HepG2 (cell line): ENCODE data around the gene UCKL1. TPM values are rescaled to one million over a fixed set of nuclear protein-coding genes. Genes with fewer than 3 reads are reported as not detected.

Experiments
- DPF2 ChIP-seq: sonication (generic); formaldehyde crosslinking; IDR thresholded peaks from 2 replicates; pipeline ENCODE4 v1.4.0; 2020; ENCODE audit warnings: mild to moderate bottlenecking, low read depth, missing genetic modification reagents, borderline replicate concordance
- EZH2 ChIP-seq: conservative IDR thresholded peaks from 2 replicates; pipeline ENCODE4 v1.6.1; 2012; ENCODE audit warnings: mild to moderate bottlenecking, low read depth, low read length, moderate library complexity
- SIN3A ChIP-seq: IDR thresholded peaks from 2 replicates; pipeline ENCODE4 v1.6.1; 2011; ENCODE audit warnings: low read depth, mild to moderate bottlenecking, control low read depth, low read length, borderline replicate concordance
- ZFP91 ChIP-seq: sonication (generic); formaldehyde crosslinking; IDR thresholded peaks from 2 replicates; pipeline ENCODE4 v1.9.0; 2022; ENCODE audit warnings: missing genetic modification reagents, mild to moderate bottlenecking, borderline replicate concordance
- ZNF451 ChIP-seq: sonication (generic); formaldehyde crosslinking; IDR thresholded peaks from 2 replicates; pipeline ENCODE4 v1.5.0; 2020; ENCODE audit warnings: mild to moderate bottlenecking, missing genetic modification reagents
- ZNF496 ChIP-seq: sonication (generic); formaldehyde crosslinking; IDR thresholded peaks from 2 replicates; pipeline ENCODE4 v1.8.1; 2023; ENCODE audit warnings: mild to moderate bottlenecking, moderate library complexity, missing genetic modification reagents; ENCODE audit not compliant: insufficient replicate concordance
- ZNF749 ChIP-seq: sonication (generic); formaldehyde crosslinking; IDR thresholded peaks from 2 replicates; pipeline ENCODE4 v1.8.0; 2022; ENCODE audit warnings: mild to moderate bottlenecking, missing genetic modification reagents, moderate library complexity, borderline replicate concordance
- ZNF781 ChIP-seq: sonication (generic); formaldehyde crosslinking; IDR thresholded peaks from 2 replicates; pipeline ENCODE4 v1.5.1; 2020; ENCODE audit warnings: borderline replicate concordance, mild to moderate bottlenecking, missing genetic modification reagents; ENCODE audit errors: not compliant biosample characterization
- ZZZ3 ChIP-seq: sonication (generic); formaldehyde crosslinking; IDR thresholded peaks from 2 replicates; pipeline ENCODE4 v1.4.0; 2020; ENCODE audit warnings: missing genetic modification reagents, mild to moderate bottlenecking, borderline replicate concordance
- polyA plus RNA-seq, 8 experiments: library from polyadenylated mRNA; depleted of rRNA in 3 of 8; stranded (reverse) in 7 of 8; unstranded in 1 of 8; fragments of >200 nt; fragmentation: Illumina TruSeq in 4 of 8; extraction: Trizol in 4 of 8; gene quantifications; 2 replicates each; pipeline versions ENCODE4 v1.2.1 to v1.2.3, GENCODE V29; 2011 to 2016; ENCODE audit warnings: low read depth in 4 of 8, missing spikeins in 1 of 8, mixed read lengths in 1 of 8; ENCODE audit not compliant: insufficient read depth in 1 of 8
- total RNA-seq, 5 experiments: library from RNA; depleted of rRNA; stranded (reverse); fragments of >200 nt; fragmentation: Illumina TruSeq; extraction: Trizol; gene quantifications; 2 replicates each; pipeline ENCODE4 v1.2.3, GENCODE V29; 2016; ENCODE audit warnings: low read depth in 1 of 5
- TF ChIP-seq, protein P1 (sequence below): sonication (generic); formaldehyde crosslinking; IDR thresholded peaks from 2 replicates; pipeline ENCODE4 v1.5.0; 2020; ENCODE audit warnings: missing genetic modification reagents, mild to moderate bottlenecking, borderline replicate concordance
- TF ChIP-seq, protein P2 (sequence below): sonication (generic); formaldehyde crosslinking; IDR thresholded peaks from 2 replicates; pipeline ENCODE4 v1.5.1; 2020; ENCODE audit warnings: missing genetic modification reagents, mild to moderate bottlenecking, borderline replicate concordance
- TF ChIP-seq, protein P3 (sequence below): IDR thresholded peaks from 2 replicates; pipeline ENCODE4 v1.6.1; 2018; ENCODE audit warnings: missing genetic modification reagents, mild to moderate bottlenecking, missing compliant biosample characterization
- TF ChIP-seq, protein P4 (sequence below): sonication (generic); formaldehyde crosslinking; IDR thresholded peaks from one replicate; pipeline ENCODE4 v1.5.1; 2020; ENCODE audit warnings: mild to moderate bottlenecking, missing genetic modification reagents; ENCODE audit errors: not compliant biosample characterization

Gene UCKL1
- total and polyA plus RNA-seq, 2 of the 13 experiments (the other 11 are each of a cell fraction or from before 2014, with no cell fraction given), result 50.2 to 126 TPM

DNA sequence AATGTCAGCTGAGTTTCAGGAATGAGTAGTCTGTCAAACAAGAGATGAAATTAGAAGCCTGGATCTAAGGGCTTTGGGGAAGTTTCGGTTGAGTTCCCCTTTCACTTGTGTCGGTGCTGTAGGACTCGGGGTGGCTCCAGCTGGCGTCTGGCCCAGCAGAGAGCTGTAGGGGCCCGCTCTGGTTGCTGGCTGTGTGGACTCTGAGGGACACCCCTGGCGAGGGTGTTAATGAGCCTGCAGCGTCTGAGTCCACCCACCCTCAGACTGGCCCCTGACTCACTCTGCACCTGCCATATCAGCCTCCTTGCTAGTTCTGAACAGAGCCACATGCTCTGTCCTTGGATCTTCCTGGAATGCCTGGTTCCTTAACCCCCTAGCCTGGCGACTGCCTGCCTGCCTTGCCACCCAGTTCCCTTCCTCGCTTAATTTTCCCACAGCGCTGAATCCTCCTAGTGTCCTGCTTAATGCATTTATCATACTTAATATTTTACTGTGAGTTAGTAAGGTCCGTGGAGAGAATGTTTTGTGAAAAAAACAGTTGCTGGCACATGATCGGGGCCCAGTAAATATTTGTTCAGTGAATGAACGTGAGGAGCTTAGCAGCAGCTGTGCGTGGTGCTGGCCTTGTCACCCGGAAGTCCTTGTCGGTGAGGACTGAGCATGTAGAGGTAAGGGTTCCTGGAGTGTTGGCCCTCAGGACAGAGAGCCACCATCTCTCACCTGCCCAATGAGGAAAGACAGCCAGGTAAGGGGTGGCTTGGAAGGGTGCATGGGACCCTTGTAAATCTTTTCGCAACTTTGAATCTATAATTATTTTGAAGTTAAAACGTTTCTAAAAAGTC lies 59.7 kb downstream of the UCKL1 start (continued):
- TF ChIP-seq, protein P1, sequence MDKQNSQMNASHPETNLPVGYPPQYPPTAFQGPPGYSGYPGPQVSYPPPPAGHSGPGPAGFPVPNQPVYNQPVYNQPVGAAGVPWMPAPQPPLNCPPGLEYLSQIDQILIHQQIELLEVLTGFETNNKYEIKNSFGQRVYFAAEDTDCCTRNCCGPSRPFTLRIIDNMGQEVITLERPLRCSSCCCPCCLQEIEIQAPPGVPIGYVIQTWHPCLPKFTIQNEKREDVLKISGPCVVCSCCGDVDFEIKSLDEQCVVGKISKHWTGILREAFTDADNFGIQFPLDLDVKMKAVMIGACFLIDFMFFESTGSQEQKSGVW (CRISPR knock-in tag), result no peak; the same call in 1 of the 2 replicates
- 0 out of 2 replicates have a peak, but pooled peaks have one; percentile 14 for TF ChIP-seq DPF2 (CRISPR knock-in tag)
- TF ChIP-seq, protein P2, sequence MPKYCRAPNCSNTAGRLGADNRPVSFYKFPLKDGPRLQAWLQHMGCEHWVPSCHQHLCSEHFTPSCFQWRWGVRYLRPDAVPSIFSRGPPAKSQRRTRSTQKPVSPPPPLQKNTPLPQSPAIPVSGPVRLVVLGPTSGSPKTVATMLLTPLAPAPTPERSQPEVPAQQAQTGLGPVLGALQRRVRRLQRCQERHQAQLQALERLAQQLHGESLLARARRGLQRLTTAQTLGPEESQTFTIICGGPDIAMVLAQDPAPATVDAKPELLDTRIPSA (CRISPR knock-in tag), result no peak
- TF ChIP-seq, protein P3, sequence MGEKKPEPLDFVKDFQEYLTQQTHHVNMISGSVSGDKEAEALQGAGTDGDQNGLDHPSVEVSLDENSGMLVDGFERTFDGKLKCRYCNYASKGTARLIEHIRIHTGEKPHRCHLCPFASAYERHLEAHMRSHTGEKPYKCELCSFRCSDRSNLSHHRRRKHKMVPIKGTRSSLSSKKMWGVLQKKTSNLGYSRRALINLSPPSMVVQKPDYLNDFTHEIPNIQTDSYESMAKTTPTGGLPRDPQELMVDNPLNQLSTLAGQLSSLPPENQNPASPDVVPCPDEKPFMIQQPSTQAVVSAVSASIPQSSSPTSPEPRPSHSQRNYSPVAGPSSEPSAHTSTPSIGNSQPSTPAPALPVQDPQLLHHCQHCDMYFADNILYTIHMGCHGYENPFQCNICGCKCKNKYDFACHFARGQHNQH (CRISPR knock-in tag), result peak; percentile 72; the same call in 1 of the 2 replicates
- peak; percentile 96 for TF ChIP-seq SIN3A
- 0 out of 2 replicates have a peak, but pooled peaks have one; percentile 40 for TF ChIP-seq ZZZ3 (CRISPR knock-in tag)
- TF ChIP-seq, protein P4, sequence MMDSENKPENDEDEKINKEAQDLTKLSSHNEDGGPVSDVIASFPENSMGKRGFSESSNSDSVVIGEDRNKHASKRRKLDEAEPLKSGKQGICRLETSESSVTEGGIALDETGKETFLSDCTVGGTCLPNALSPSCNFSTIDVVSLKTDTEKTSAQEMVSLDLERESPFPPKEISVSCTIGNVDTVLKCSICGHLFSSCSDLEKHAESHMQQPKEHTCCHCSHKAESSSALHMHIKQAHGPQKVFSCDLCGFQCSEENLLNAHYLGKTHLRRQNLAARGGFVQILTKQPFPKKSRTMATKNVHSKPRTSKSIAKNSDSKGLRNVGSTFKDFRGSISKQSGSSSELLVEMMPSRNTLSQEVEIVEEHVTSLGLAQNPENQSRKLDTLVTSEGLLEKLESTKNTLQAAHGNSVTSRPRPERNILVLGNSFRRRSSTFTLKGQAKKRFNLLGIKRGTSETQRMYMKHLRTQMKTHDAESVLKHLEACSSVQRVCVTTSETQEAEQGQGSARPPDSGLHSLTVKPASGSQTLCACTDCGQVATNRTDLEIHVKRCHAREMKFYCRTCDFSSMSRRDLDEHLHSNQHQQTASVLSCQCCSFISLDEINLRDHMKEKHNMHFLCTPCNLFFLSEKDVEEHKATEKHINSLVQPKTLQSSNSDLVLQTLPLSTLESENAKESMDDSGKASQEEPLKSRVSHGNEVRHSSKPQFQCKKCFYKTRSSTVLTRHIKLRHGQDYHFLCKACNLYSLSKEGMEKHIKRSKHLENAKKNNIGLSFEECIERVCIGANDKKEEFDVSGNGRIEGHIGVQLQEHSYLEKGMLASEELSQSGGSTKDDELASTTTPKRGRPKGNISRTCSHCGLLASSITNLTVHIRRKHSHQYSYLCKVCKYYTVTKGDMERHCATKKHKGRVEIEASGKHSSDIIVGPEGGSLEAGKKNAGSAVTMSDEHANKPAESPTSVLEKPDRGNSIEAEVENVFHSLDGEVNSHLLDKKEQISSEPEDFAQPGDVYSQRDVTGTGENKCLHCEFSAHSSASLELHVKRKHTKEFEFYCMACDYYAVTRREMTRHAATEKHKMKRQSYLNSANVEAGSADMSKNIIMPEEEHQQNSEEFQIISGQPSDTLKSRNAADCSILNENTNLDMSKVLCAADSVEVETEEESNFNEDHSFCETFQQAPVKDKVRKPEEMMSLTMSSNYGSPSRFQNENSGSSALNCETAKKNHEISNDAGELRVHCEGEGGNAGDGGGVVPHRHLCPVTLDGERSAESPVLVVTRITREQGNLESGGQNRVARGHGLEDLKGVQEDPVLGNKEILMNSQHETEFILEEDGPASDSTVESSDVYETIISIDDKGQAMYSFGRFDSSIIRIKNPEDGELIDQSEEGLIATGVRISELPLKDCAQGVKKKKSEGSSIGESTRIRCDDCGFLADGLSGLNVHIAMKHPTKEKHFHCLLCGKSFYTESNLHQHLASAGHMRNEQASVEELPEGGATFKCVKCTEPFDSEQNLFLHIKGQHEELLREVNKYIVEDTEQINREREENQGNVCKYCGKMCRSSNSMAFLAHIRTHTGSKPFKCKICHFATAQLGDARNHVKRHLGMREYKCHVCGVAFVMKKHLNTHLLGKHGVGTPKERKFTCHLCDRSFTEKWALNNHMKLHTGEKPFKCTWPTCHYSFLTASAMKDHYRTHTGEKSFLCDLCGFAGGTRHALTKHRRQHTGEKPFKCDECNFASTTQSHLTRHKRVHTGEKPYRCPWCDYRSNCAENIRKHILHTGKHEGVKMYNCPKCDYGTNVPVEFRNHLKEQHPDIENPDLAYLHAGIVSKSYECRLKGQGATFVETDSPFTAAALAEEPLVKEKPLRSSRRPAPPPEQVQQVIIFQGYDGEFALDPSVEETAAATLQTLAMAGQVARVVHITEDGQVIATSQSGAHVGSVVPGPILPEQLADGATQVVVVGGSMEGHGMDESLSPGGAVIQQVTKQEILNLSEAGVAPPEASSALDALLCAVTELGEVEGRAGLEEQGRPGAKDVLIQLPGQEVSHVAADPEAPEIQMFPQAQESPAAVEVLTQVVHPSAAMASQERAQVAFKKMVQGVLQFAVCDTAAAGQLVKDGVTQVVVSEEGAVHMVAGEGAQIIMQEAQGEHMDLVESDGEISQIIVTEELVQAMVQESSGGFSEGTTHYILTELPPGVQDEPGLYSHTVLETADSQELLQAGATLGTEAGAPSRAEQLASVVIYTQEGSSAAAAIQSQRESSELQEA (CRISPR knock-in tag), result no peak
- no peak for TF ChIP-seq EZH2
- TF ChIP-seq ZNF749 (CRISPR knock-in tag), result no peak
- TF ChIP-seq ZFP91 (CRISPR knock-in tag), result peak; percentile 82; the same call in 1 of the 2 replicates
- TF ChIP-seq ZNF451 (CRISPR knock-in tag), result no peak
- no peak for TF ChIP-seq ZNF496 (CRISPR knock-in tag)
- TF ChIP-seq ZNF781 (CRISPR knock-in tag), result peak; percentile 34
